CD4-positive, CD25-positive, alpha-beta regulatory T cell (primary cell): Measurements from ENCODE around the gene TMPRSS5. TPM values are rescaled to one million over a fixed set of nuclear protein-coding genes. Genes with fewer than 3 reads are reported as not detected.

Source experiments
- ATAC-seq, 2 donors: fragments of 150-1000 bp; cut with Tn5 transposase; one replicate each; pipeline ENCODE4 v1.10.0; 2021; ENCODE audit warnings: low read depth in 2 of 2, moderate number of reproducible peaks in 2 of 2, moderate library complexity in 1 of 2
- DNase-seq, 3 donors: peaks; one replicate each; pipeline versions ENCODE4 v3.0.0 to v3.0.0-alpha.2; 2012 to 2022; ENCODE audit warnings: mixed read lengths in 1 of 3
- H3K27ac ChIP-seq: one replicate; pipeline ENCODE4 v1.7.0; 2013; ENCODE audit warnings: mild to moderate bottlenecking, low read length; ENCODE audit not compliant: insufficient read depth, poor library complexity, severe bottlenecking
- H3K27me3 ChIP-seq: one replicate; pipeline ENCODE4 v1.7.0; 2013; ENCODE audit warnings: low read length; ENCODE audit not compliant: control insufficient read depth, insufficient read depth
- H3K36me3 ChIP-seq: one replicate; pipeline ENCODE4 v1.7.0; 2013; ENCODE audit warnings: mild to moderate bottlenecking, low read length, moderate library complexity; ENCODE audit not compliant: control insufficient read depth, insufficient read depth
- H3K4me1 ChIP-seq: 2 replicates; pipeline ENCODE4 v1.7.0; 2013; ENCODE audit warnings: mild to moderate bottlenecking, low read length; ENCODE audit not compliant: insufficient read depth, control insufficient read depth, poor library complexity, severe bottlenecking
- H3K4me3 ChIP-seq: one replicate; pipeline ENCODE4 v1.7.0; 2013; ENCODE audit warnings: low read depth, mild to moderate bottlenecking, low read length, moderate library complexity
- H3K9me3 ChIP-seq, 2 experiments: 1 replicate in 1 of 2; 2 replicates in 1 of 2; pipeline ENCODE4 v1.7.0; 2013; ENCODE audit warnings: low read length in 2 of 2, mild to moderate bottlenecking in 1 of 2, moderate library complexity in 1 of 2; ENCODE audit not compliant: control insufficient read depth in 2 of 2
- H3K27ac Mint-ChIP-seq, 3 donors: one replicate each; pipeline ENCODE4 v1.8.0; 2020 to 2022; ENCODE audit warnings: mild to moderate bottlenecking in 3 of 3, mixed read lengths in 3 of 3, moderate library complexity in 2 of 3
- H3K27me3 Mint-ChIP-seq: one replicate; pipeline ENCODE4 v1.8.0; 2022; ENCODE audit warnings: mild to moderate bottlenecking, mixed read lengths
- H3K36me3 Mint-ChIP-seq: one replicate; pipeline ENCODE4 v1.8.0; 2020; ENCODE audit warnings: mixed read lengths
- H3K4me1 Mint-ChIP-seq, 4 donors: one replicate each; pipeline ENCODE4 v1.8.0; 2020 to 2022; ENCODE audit warnings: mixed read lengths in 4 of 4, mild to moderate bottlenecking in 1 of 4
- H3K4me3 Mint-ChIP-seq, 4 donors: one replicate each; pipeline ENCODE4 v1.8.0; 2020 to 2022; ENCODE audit warnings: mild to moderate bottlenecking in 4 of 4, mixed read lengths in 4 of 4, moderate library complexity in 3 of 4
- H3K9me3 Mint-ChIP-seq, 7 donors: one replicate each; pipeline ENCODE4 v1.8.0; 2020 to 2022; ENCODE audit warnings: mixed read lengths in 7 of 7, mild to moderate bottlenecking in 3 of 7, moderate library complexity in 2 of 7
- polyA plus RNA-seq, 4 donors: library from polyadenylated mRNA; unstranded; fragments of 300-500 nt; fragmentation: Illumina TruSeq; gene quantifications; one replicate each; pipeline ENCODE4 v1.2.3, GENCODE V29; 2021
- total RNA-seq: library from RNA; stranded (reverse); gene quantifications from one replicate; pipeline ENCODE4 v1.2.3, GENCODE V29; 2022

TMPRSS5 gene
- total and polyA plus RNA-seq, 5 donors from 2014 or later, result 0.08 to 0.74 TPM; not detected in 3

DNA sequence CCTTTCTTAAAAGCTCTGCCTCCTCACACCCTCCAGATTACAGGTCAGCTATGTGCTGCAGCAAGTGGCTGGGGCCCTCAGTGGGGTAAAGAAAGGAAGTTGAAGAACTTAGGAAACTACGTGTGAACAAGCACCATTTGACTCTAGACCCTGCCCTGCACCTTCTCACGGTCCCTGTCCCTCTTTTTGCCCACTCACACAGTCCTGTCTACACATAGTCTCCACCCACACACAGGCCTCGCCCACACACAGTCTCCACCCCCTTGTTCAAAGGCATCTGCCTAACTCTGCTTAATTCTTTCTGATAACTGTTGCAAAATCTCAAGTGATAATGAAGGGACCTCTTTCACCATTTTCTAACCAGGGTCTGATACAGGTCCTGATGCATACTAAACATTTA, 59.0 kb downstream of the TMPRSS5 start:
- Histone ChIP-seq H3K27ac (no peak overlapping the region), H3K4me1 (no peaks in the 10 kb centered on the region), H3K9me3 (no peaks in the 10 kb centered on the region), H3K4me3 (no peak overlapping the region), H3K36me3 (no peaks in the 10 kb centered on the region), H3K27me3 (no peaks in the 10 kb centered on the region)
- no peak overlapping the region for H3K27ac Mint-ChIP-seq
- peaks cover 0 to 8% (median 2%) of the 10 kb centered on the region in 7 donors for H3K9me3 Mint-ChIP-seq
- H3K36me3 Mint-ChIP-seq, result peaks cover 3% of the 10 kb centered on the region
- peaks cover 6% of the 10 kb centered on the region for H3K27me3 Mint-ChIP-seq
- DNase-seq, result no peak
- no peak overlapping the region for H3K4me3 Mint-ChIP-seq
- H3K4me1 Mint-ChIP-seq, result no peaks in the 10 kb centered on the region
- no peak for ATAC-seq

GRCh38 chr11:113645593-113646349, 60.3 kb downstream of the TMPRSS5 start:
- H3K27ac ChIP-seq, result no peak overlapping the region
- Mint-ChIP-seq H3K36me3 (no peaks in the 10 kb centered on the region), H3K9me3 (peaks cover 0 to 3% (median 0%) of the 10 kb centered on the region in 7 donors), H3K4me3 (no peak overlapping the region), H3K27me3 (peaks cover 6% of the 10 kb centered on the region), H3K27ac (no peak overlapping the region), H3K4me1 (no peaks in the 10 kb centered on the region)
- H3K27me3 ChIP-seq, result no peaks in the 10 kb centered on the region
- no peak for ATAC-seq
- no peak for DNase-seq
- no peak overlapping the region for H3K4me3 ChIP-seq
- H3K4me1 ChIP-seq, result no peaks in the 10 kb centered on the region
- H3K9me3 ChIP-seq, result no peaks in the 10 kb centered on the region
- H3K36me3 ChIP-seq, result no peaks in the 10 kb centered on the region

- Mint-ChIP-seq H3K27me3 (peaks cover 6% of the 10 kb centered on the region), H3K9me3 (peaks cover 0 to 3% (median 0%) of the 10 kb centered on the region in 7 donors), H3K36me3 (no peaks in the 10 kb centered on the region), H3K4me1 (no peaks in the 10 kb centered on the region), H3K27ac (no peak overlapping the region), H3K4me3 (no peak overlapping the region)
- no peak for ATAC-seq
- DNase-seq, result no peak
- Histone ChIP-seq H3K27me3 (no peaks in the 10 kb centered on the region), H3K27ac (no peak overlapping the region), H3K9me3 (no peaks in the 10 kb centered on the region), H3K4me1 (no peaks in the 10 kb centered on the region), H3K36me3 (no peaks in the 10 kb centered on the region), H3K4me3 (no peak overlapping the region)
Observed at GRCh38 chr11:113644605-113645004, 61.5 kb downstream of the TMPRSS5 start.

- H3K27me3 Mint-ChIP-seq, result peaks cover 9% of the 10 kb centered on the region
- Histone ChIP-seq H3K4me1 (no peaks in the 10 kb centered on the region), H3K27me3 (no peaks in the 10 kb centered on the region), H3K4me3 (no peak overlapping the region), H3K36me3 (no peaks in the 10 kb centered on the region), H3K9me3 (no peaks in the 10 kb centered on the region), H3K27ac (no peak overlapping the region)
- no peaks in the 10 kb centered on the region for H3K4me1 Mint-ChIP-seq
- H3K36me3 Mint-ChIP-seq, result no peaks in the 10 kb centered on the region
- H3K9me3 Mint-ChIP-seq, result peaks cover 0 to 9% (median 0%) of the 10 kb centered on the region in 7 donors
- ATAC-seq, result no peak
- DNase-seq, result no peak
- no peak overlapping the region for H3K4me3 Mint-ChIP-seq
- H3K27ac Mint-ChIP-seq, result no peak overlapping the region
Observed at GRCh38 chr11:113643701-113644100, 62.4 kb downstream of the TMPRSS5 start.

GRCh38 chr11:113643006-113643585, 63.0 kb downstream of the TMPRSS5 start:
- Mint-ChIP-seq H3K27me3 (peaks cover 14% of the 10 kb centered on the region), H3K9me3 (peaks cover 0 to 10% (median 0%) of the 10 kb centered on the region in 7 donors), H3K27ac (no peak overlapping the region), H3K36me3 (no peaks in the 10 kb centered on the region), H3K4me3 (no peak overlapping the region), H3K4me1 (no peaks in the 10 kb centered on the region)
- no peak for DNase-seq
- H3K27me3 ChIP-seq, result no peaks in the 10 kb centered on the region
- no peak overlapping the region for H3K27ac ChIP-seq
- no peaks in the 10 kb centered on the region for H3K4me1 ChIP-seq
- no peak for ATAC-seq
- H3K9me3 ChIP-seq, result no peaks in the 10 kb centered on the region
- H3K4me3 ChIP-seq, result no peak overlapping the region
- H3K36me3 ChIP-seq, result no peaks in the 10 kb centered on the region

GRCh38 chr11:113642090-113642489, 64.0 kb downstream of the TMPRSS5 start:
- DNase-seq, result no peak
- H3K4me3 Mint-ChIP-seq, result no peak overlapping the region
- Histone ChIP-seq H3K27me3 (no peaks in the 10 kb centered on the region), H3K27ac (no peak overlapping the region), H3K4me3 (no peak overlapping the region), H3K36me3 (no peaks in the 10 kb centered on the region), H3K4me1 (no peaks in the 10 kb centered on the region), H3K9me3 (no peaks in the 10 kb centered on the region)
- no peaks in the 10 kb centered on the region for H3K36me3 Mint-ChIP-seq
- H3K9me3 Mint-ChIP-seq, result peaks cover 0 to 10% (median 0%) of the 10 kb centered on the region in 7 donors
- peaks cover 9% of the 10 kb centered on the region for H3K27me3 Mint-ChIP-seq
- H3K27ac Mint-ChIP-seq, result no peak overlapping the region
- H3K4me1 Mint-ChIP-seq, result no peaks in the 10 kb centered on the region
- no peak for ATAC-seq

DNA sequence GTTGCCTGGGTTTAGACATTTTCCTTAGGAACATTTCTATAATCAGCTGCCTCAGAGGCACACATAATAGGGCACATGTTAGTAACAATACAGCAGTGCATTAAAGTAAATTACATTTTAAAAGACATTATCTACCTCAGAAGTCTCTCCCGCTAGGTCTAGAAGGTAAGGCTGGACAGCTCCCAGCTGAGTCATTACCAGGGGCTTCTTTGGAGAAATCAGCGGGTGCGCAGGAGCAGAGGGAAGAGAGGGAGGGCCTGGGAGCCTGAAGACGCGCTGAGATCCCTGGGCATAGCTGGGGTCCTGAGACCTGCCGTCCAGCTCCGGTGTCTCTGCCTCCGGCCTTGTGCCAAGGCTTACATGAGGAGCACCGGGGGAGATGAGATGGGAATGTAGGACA, 67.7 kb downstream of the TMPRSS5 start:
- no peak for ATAC-seq
- no peak overlapping the region for H3K27ac Mint-ChIP-seq

DNA sequence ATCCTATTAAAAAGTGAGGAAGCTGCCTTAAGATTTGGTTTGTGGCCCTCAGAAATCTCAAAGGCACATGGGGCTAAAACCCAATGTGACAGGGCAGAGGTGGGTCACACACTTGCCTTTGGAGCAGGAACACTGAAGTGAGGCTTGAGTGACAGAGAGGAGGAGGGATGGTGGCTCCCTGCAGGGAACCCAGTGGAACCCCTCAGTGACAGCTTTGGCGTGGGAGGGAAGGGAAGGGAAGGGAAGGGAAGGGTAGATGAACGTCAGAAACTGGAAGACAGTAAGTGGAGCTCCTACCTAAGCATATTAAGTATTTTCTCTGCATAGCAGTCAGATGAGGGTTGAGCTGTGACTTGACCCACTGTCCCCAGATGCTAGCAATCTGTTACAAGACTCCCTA, 68.5 kb downstream of the TMPRSS5 start:
- H3K4me3 Mint-ChIP-seq, result no peak overlapping the region
- H3K9me3 ChIP-seq, result no peaks in the 10 kb centered on the region
- H3K36me3 ChIP-seq, result no peaks in the 10 kb centered on the region
- H3K27me3 Mint-ChIP-seq, result peaks cover 13% of the 10 kb centered on the region
- peaks cover 0 to 10% (median 2%) of the 10 kb centered on the region in 7 donors for H3K9me3 Mint-ChIP-seq
- no peak overlapping the region for H3K27ac ChIP-seq
- H3K4me1 Mint-ChIP-seq, result no peaks in the 10 kb centered on the region
- ATAC-seq (no peak), DNase-seq (no peak)
- H3K36me3 Mint-ChIP-seq, result no peaks in the 10 kb centered on the region
- H3K4me1 ChIP-seq, result no peaks in the 10 kb centered on the region
- no peak overlapping the region for H3K4me3 ChIP-seq
- no peaks in the 10 kb centered on the region for H3K27me3 ChIP-seq
- H3K27ac Mint-ChIP-seq, result no peak overlapping the region

More for the DNA sequence above, 67.7 kb downstream of the TMPRSS5 start:
- Histone ChIP-seq H3K9me3 (no peaks in the 10 kb centered on the region), H3K4me1 (no peaks in the 10 kb centered on the region), H3K27ac (no peak overlapping the region), H3K4me3 (no peak overlapping the region), H3K27me3 (no peaks in the 10 kb centered on the region), H3K36me3 (no peaks in the 10 kb centered on the region)
- H3K36me3 Mint-ChIP-seq, result no peaks in the 10 kb centered on the region
- no peak for DNase-seq
- H3K4me1 Mint-ChIP-seq, result no peaks in the 10 kb centered on the region
- no peak overlapping the region for H3K4me3 Mint-ChIP-seq
- peaks cover 13% of the 10 kb centered on the region for H3K27me3 Mint-ChIP-seq
- H3K9me3 Mint-ChIP-seq, result peaks cover 0 to 10% (median 2%) of the 10 kb centered on the region in 7 donors
